ENCODE results near the gene RGS4.

- TF ChIP-seq, protein P1, sequence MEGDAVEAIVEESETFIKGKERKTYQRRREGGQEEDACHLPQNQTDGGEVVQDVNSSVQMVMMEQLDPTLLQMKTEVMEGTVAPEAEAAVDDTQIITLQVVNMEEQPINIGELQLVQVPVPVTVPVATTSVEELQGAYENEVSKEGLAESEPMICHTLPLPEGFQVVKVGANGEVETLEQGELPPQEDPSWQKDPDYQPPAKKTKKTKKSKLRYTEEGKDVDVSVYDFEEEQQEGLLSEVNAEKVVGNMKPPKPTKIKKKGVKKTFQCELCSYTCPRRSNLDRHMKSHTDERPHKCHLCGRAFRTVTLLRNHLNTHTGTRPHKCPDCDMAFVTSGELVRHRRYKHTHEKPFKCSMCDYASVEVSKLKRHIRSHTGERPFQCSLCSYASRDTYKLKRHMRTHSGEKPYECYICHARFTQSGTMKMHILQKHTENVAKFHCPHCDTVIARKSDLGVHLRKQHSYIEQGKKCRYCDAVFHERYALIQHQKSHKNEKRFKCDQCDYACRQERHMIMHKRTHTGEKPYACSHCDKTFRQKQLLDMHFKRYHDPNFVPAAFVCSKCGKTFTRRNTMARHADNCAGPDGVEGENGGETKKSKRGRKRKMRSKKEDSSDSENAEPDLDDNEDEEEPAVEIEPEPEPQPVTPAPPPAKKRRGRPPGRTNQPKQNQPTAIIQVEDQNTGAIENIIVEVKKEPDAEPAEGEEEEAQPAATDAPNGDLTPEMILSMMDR (IDR thresholded peaks at IDR 0.05): no peak
- TF ChIP-seq POLR2A (IDR thresholded peaks at IDR 0.05): no peak
Measured at GRCh38 chr1:163106364-163106987, 37.3 kb downstream of the RGS4 start.
